HEK293 (cell line): ENCODE results near the gene CD28.

Source experiments
- CTCF ChIA-PET: fragments of 350-600 bp; formaldehyde crosslinking; extraction: SDS; loops from one replicate; lab custom pipeline; 2021; ENCODE audit warnings: antibody characterized with exemption; lab: Yijun Ruan, JAX
- POLR2A ChIA-PET: fragments of 300-600 bp; formaldehyde crosslinking; extraction: SDS; loops from one replicate; lab custom pipeline; 2020; ENCODE audit warnings: antibody characterized with exemption, inconsistent platforms; lab: Yijun Ruan, JAX
- H3K27ac ChIP-seq: fragments of 200-500 bp; sonication (Bioruptor generic); 2 replicates; pipeline ENCODE4 v1.5.1; 2014; ENCODE audit warnings: low read depth, low read length, control low read depth, inconsistent platforms; ENCODE audit errors: extremely low read depth
- H3K36me3 ChIP-seq, 2 experiments: fragments of 200-500 bp in 1 of 2; sonication (Bioruptor generic) in 1 of 2; 1 replicate in 1 of 2; 2 replicates in 1 of 2; pipeline ENCODE4 v1.5.1; 2014 to 2017; ENCODE audit warnings: inconsistent platforms in 2 of 2, low read length in 2 of 2; ENCODE audit not compliant: control insufficient read depth in 2 of 2, insufficient read depth in 1 of 2
- H3K4me1 ChIP-seq: fragments of 200-500 bp; sonication (Bioruptor generic); 2 replicates; pipeline ENCODE4 v1.5.1; 2014; ENCODE audit warnings: mild to moderate bottlenecking, low read length, inconsistent platforms; ENCODE audit not compliant: control insufficient read depth, insufficient read depth
- H3K4me3 ChIP-seq: 2 replicates; pipeline ENCODE4 v1.5.1; 2011; ENCODE audit warnings: low read depth, mild to moderate bottlenecking, control low read depth, low read length, moderate library complexity
- H3K9me3 ChIP-seq: fragments of 200-500 bp; sonication (Bioruptor generic); 2 replicates; pipeline ENCODE4 v1.5.1; 2014; ENCODE audit warnings: low read depth, low read length, inconsistent platforms; ENCODE audit not compliant: control insufficient read depth, insufficient read depth
- HOXD13 ChIP-seq: sonication (generic); formaldehyde crosslinking; IDR thresholded peaks from 2 replicates; pipeline ENCODE4 v1.8.0; 2022; ENCODE audit warnings: missing genetic modification reagents, borderline replicate concordance
- IKZF3 ChIP-seq: fragments of 450-650 bp; IDR thresholded peaks from 2 replicates; pipeline ENCODE4 v1.5.0; 2018; ENCODE audit warnings: missing biosample characterization, mild to moderate bottlenecking, missing genetic modification characterization, moderate library complexity
- SCRT1 ChIP-seq: fragments of 450-650 bp; formaldehyde crosslinking; IDR thresholded peaks from 2 replicates; pipeline ENCODE4 v1.5.1; 2016; ENCODE audit warnings: missing biosample characterization, missing genetic modification characterization, borderline replicate concordance
- SP2 ChIP-seq: fragments of 450-650 bp; formaldehyde crosslinking; IDR thresholded peaks from 2 replicates; pipeline ENCODE4 v1.5.1; 2016; ENCODE audit warnings: missing biosample characterization, missing genetic modification characterization
- ZBTB1 ChIP-seq: fragments of 450-650 bp; formaldehyde crosslinking; IDR thresholded peaks from 2 replicates; pipeline ENCODE4 v1.5.1; 2016; ENCODE audit warnings: missing biosample characterization, missing genetic modification characterization
- ZFHX2 ChIP-seq: fragments of 450-650 bp; formaldehyde crosslinking; conservative IDR thresholded peaks from 2 replicates; pipeline ENCODE4 v1.5.1; 2016; ENCODE audit warnings: missing biosample characterization, missing genetic modification characterization
- ZFP37 ChIP-seq: fragments of 450-650 bp; formaldehyde crosslinking; IDR thresholded peaks from 2 replicates; pipeline ENCODE4 v1.5.1; 2016; ENCODE audit warnings: missing biosample characterization, missing genetic modification characterization
- ZNF132 ChIP-seq: fragments of 450-650 bp; formaldehyde crosslinking; IDR thresholded peaks from 2 replicates; pipeline ENCODE4 v1.5.1; 2017; ENCODE audit warnings: missing biosample characterization, missing genetic modification characterization, borderline replicate concordance
- ZNF157 ChIP-seq: fragments of 450-650 bp; formaldehyde crosslinking; IDR thresholded peaks from 2 replicates; pipeline ENCODE4 v1.5.1; 2016; ENCODE audit warnings: missing biosample characterization, missing genetic modification characterization
- ZNF184 ChIP-seq: fragments of 450-650 bp; IDR thresholded peaks from 2 replicates; pipeline ENCODE4 v1.5.1; 2018; ENCODE audit warnings: missing biosample characterization, mild to moderate bottlenecking, missing genetic modification characterization
- ZNF202 ChIP-seq: fragments of 450-650 bp; formaldehyde crosslinking; IDR thresholded peaks from 2 replicates; pipeline ENCODE4 v1.5.1; 2016; ENCODE audit warnings: missing biosample characterization, missing genetic modification characterization, borderline replicate concordance
- ZNF530 ChIP-seq: fragments of 450-650 bp; formaldehyde crosslinking; IDR thresholded peaks from 2 replicates; pipeline ENCODE4 v1.5.1; 2016; ENCODE audit warnings: low read depth, missing biosample characterization, missing genetic modification characterization
- ZNF626 ChIP-seq: fragments of 450-650 bp; sonication (Bioruptor Pico); formaldehyde crosslinking; IDR thresholded peaks from 2 replicates; pipeline ENCODE4 v1.5.1; 2018; ENCODE audit warnings: missing biosample characterization, missing genetic modification characterization, inconsistent platforms
- ZSCAN16 ChIP-seq: fragments of 450-650 bp; formaldehyde crosslinking; IDR thresholded peaks from 2 replicates; pipeline ENCODE4 v1.5.1; 2016; ENCODE audit warnings: missing biosample characterization, missing genetic modification characterization
- TF ChIP-seq, protein P1 (sequence below): fragments of 450-650 bp; formaldehyde crosslinking; IDR thresholded peaks from 2 replicates; pipeline ENCODE4 v1.5.1; 2016; ENCODE audit warnings: missing biosample characterization, missing genetic modification characterization
- TF ChIP-seq, protein P2 (sequence below): fragments of 450-650 bp; formaldehyde crosslinking; IDR thresholded peaks from 2 replicates; pipeline ENCODE4 v1.5.1; 2016; ENCODE audit warnings: missing biosample characterization, missing genetic modification characterization
- TF ChIP-seq, protein P3 (sequence below): fragments of 450-650 bp; formaldehyde crosslinking; IDR thresholded peaks from 2 replicates; pipeline ENCODE4 v1.5.1; 2016; ENCODE audit warnings: missing biosample characterization, missing genetic modification characterization
- TF ChIP-seq, protein P4 (sequence below): fragments of 450-650 bp; formaldehyde crosslinking; IDR thresholded peaks from 2 replicates; pipeline ENCODE4 v1.5.1; 2016; ENCODE audit warnings: missing biosample characterization, missing genetic modification characterization
- TF ChIP-seq, protein P5 (sequence below): fragments of 450-650 bp; formaldehyde crosslinking; IDR thresholded peaks from 2 replicates; pipeline ENCODE4 v1.5.1; 2016; ENCODE audit warnings: missing biosample characterization, missing genetic modification characterization

CD28 gene

DNA sequence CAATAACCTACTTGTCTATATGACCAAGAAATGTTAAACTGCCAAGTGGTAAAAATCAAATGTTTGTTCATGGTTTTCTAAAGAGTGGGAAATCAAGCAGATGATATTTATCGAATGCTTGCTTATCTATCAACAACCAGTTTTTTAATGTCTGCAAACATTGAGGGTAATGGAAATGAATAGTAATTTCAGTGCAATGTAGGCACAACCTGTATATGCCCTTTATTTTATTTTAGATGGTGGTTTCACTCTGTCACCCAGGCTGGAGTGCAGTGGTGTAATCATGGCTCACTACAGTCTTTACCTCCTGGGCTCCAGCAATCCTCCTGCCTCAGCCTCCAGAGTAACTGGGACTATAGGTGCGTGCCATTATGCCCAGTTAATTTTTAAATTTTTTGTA, 46.0 kb upstream of the CD28 start:
- Histone ChIP-seq H3K4me1 (0 out of 2 replicates have a peak, but pooled peaks cover 3% of the 10 kb centered on the region), H3K4me3 (no peak overlapping the region), H3K27ac (no peak overlapping the region), H3K36me3 (no peaks in the 10 kb centered on the region), H3K9me3 (no peaks in the 10 kb centered on the region)
- ChIA-PET CTCF (no interaction called here), POLR2A (no interaction called here)
- TF ChIP-seq ZNF530: no peak
- no peak for TF ChIP-seq ZNF202 (tag by site-specific recombination)
- TF ChIP-seq HOXD13: no peak
- no peak for TF ChIP-seq ZNF184 (tag by site-specific recombination)
- TF ChIP-seq ZBTB1 (tag by site-specific recombination): no peak
- no peak for TF ChIP-seq ZNF157
- no peak for TF ChIP-seq ZNF132 (tag by site-specific recombination)
- TF ChIP-seq, protein P1, sequence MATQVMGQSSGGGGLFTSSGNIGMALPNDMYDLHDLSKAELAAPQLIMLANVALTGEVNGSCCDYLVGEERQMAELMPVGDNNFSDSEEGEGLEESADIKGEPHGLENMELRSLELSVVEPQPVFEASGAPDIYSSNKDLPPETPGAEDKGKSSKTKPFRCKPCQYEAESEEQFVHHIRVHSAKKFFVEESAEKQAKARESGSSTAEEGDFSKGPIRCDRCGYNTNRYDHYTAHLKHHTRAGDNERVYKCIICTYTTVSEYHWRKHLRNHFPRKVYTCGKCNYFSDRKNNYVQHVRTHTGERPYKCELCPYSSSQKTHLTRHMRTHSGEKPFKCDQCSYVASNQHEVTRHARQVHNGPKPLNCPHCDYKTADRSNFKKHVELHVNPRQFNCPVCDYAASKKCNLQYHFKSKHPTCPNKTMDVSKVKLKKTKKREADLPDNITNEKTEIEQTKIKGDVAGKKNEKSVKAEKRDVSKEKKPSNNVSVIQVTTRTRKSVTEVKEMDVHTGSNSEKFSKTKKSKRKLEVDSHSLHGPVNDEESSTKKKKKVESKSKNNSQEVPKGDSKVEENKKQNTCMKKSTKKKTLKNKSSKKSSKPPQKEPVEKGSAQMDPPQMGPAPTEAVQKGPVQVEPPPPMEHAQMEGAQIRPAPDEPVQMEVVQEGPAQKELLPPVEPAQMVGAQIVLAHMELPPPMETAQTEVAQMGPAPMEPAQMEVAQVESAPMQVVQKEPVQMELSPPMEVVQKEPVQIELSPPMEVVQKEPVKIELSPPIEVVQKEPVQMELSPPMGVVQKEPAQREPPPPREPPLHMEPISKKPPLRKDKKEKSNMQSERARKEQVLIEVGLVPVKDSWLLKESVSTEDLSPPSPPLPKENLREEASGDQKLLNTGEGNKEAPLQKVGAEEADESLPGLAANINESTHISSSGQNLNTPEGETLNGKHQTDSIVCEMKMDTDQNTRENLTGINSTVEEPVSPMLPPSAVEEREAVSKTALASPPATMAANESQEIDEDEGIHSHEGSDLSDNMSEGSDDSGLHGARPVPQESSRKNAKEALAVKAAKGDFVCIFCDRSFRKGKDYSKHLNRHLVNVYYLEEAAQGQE (tag by site-specific recombination): no peak
- TF ChIP-seq, protein P2, sequence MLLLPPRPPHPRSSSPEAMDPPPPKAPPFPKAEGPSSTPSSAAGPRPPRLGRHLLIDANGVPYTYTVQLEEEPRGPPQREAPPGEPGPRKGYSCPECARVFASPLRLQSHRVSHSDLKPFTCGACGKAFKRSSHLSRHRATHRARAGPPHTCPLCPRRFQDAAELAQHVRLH (tag by site-specific recombination): no peak
- TF ChIP-seq, protein P3, sequence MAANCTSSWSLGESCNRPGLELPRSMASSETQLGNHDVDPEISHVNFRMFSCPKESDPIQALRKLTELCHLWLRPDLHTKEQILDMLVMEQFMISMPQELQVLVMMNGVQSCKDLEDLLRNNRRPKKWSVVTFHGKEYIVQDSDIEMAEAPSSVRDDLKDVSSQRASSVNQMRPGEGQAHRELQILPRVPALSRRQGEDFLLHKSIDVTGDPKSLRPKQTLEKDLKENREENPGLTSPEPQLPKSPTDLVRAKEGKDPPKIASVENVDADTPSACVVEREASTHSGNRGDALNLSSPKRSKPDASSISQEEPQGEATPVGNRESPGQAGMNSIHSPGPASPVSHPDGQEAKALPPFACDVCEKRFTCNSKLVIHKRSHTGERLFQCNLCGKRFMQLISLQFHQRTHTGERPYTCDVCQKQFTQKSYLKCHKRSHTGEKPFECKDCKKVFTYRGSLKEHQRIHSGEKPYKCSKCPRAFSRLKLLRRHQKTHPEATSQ (tag by site-specific recombination): no peak
- no peak for TF ChIP-seq ZSCAN16 (tag by site-specific recombination)
- TF ChIP-seq SP2: no peak
- TF ChIP-seq SCRT1 (tag by site-specific recombination): no peak
- no peak for TF ChIP-seq ZFHX2 (tag by site-specific recombination)
- TF ChIP-seq, protein P4, sequence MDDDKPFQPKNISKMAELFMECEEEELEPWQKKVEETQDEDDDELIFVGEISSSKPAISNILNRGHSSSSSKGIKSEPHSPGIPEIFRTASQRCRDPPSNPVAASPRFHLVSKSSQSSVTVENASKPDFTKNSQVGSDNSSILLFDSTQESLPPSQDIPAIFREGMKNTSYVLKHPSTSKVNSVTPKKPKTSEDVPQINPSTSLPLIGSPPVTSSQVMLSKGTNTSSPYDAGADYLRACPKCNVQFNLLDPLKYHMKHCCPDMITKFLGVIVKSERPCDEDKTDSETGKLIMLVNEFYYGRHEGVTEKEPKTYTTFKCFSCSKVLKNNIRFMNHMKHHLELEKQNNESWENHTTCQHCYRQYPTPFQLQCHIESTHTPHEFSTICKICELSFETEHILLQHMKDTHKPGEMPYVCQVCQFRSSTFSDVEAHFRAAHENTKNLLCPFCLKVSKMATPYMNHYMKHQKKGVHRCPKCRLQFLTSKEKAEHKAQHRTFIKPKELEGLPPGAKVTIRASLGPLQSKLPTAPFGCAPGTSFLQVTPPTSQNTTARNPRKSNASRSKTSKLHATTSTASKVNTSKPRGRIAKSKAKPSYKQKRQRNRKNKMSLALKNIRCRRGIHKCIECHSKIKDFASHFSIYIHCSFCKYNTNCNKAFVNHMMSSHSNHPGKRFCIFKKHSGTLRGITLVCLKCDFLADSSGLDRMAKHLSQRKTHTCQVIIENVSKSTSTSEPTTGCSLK: no peak
- TF ChIP-seq, protein P5, sequence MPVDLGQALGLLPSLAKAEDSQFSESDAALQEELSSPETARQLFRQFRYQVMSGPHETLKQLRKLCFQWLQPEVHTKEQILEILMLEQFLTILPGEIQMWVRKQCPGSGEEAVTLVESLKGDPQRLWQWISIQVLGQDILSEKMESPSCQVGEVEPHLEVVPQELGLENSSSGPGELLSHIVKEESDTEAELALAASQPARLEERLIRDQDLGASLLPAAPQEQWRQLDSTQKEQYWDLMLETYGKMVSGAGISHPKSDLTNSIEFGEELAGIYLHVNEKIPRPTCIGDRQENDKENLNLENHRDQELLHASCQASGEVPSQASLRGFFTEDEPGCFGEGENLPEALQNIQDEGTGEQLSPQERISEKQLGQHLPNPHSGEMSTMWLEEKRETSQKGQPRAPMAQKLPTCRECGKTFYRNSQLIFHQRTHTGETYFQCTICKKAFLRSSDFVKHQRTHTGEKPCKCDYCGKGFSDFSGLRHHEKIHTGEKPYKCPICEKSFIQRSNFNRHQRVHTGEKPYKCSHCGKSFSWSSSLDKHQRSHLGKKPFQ (tag by site-specific recombination): no peak
- TF ChIP-seq ZNF626: no peak
- TF ChIP-seq ZFP37 (tag by site-specific recombination): no peak
- TF ChIP-seq IKZF3 (tag by site-specific recombination): no peak
